Activated T-helper 1 cell treated with anti-CD3 and anti-CD28 coated beads, Interleukin-12 subunit alpha, Interleukin-12 subunit beta, Interleukin-2, Interleukin-4 antibody, amounts not matched to agents 30 ng/mL and 10 ng/mL and 1 ng/mL, durations not matched to agents 14 hours and 24 hours and 36 hours (primary cell): ENCODE measurements around the gene OSTC. TPM values are rescaled to one million over a fixed set of nuclear protein-coding genes. Genes with fewer than 3 reads are reported as not detected.

Experiments used
- DNase-seq: peaks from one replicate; pipeline ENCODE4 v3.0.0; 2021; ENCODE audit warnings: low spot score
- H3K27ac Mint-ChIP-seq: one replicate; pipeline ENCODE4 v1.8.0; 2021; ENCODE audit warnings: mild to moderate bottlenecking, mixed read lengths
- H3K27me3 Mint-ChIP-seq: one replicate; pipeline ENCODE4 v1.8.0; 2022; ENCODE audit warnings: mild to moderate bottlenecking, moderate library complexity, mixed read lengths; ENCODE audit not compliant: insufficient read depth
- H3K36me3 Mint-ChIP-seq: one replicate; pipeline ENCODE4 v1.8.0; 2021; ENCODE audit warnings: low read depth, mixed read lengths
- H3K4me1 Mint-ChIP-seq: one replicate; pipeline ENCODE4 v1.8.0; 2021; ENCODE audit warnings: low read depth, mixed read lengths
- H3K4me3 Mint-ChIP-seq: one replicate; pipeline ENCODE4 v1.8.0; 2021; ENCODE audit warnings: mild to moderate bottlenecking, moderate library complexity, mixed read lengths
- H3K9me3 Mint-ChIP-seq: one replicate; pipeline ENCODE4 v1.8.0; 2021; ENCODE audit warnings: mixed read lengths
- intact Hi-C: fragments of 100-400 bp; cut with micrococcal nuclease; formaldehyde crosslinking; loops from one replicate; pipeline ENCODE4 v1.15.1; 2024
- total RNA-seq: library from RNA; stranded (reverse); gene quantifications from 2 replicates; pipeline ENCODE4 v1.2.3, GENCODE V29; 2022

The OSTC gene
- total RNA-seq, 1 donor from 2014 or later: 96.1 TPM

GRCh38 chr4:108674356-108674977 is 24.1 kb downstream of the OSTC start:
- Mint-ChIP-seq H3K4me1 (peaks cover 6% of the 10 kb centered on the region), H3K9me3 (no peaks in the 10 kb centered on the region), H3K27me3 (no peaks in the 10 kb centered on the region), H3K36me3 (peaks cover 29% of the 10 kb centered on the region), H3K27ac (no peak overlapping the region), H3K4me3 (no peak overlapping the region)
- no peak for DNase-seq
- intact Hi-C loops: no loop called here

- Mint-ChIP-seq H3K27ac (no peak overlapping the region), H3K27me3 (no peaks in the 10 kb centered on the region), H3K36me3 (peaks cover 6% of the 10 kb centered on the region), H3K4me3 (no peak overlapping the region), H3K9me3 (no peaks in the 10 kb centered on the region), H3K4me1 (no peaks in the 10 kb centered on the region)
- intact Hi-C loops: loop anchor here (10.0 kb wide), 1 partner anchor 723 kb away; no protein-coding TSS in a partner anchor
- DNase-seq: no peak
Measured at GRCh38 chr4:108681321-108681809, 31.0 kb downstream of the OSTC start.

- H3K36me3 Mint-ChIP-seq: no peaks in the 10 kb centered on the region
- H3K4me3 Mint-ChIP-seq: no peak overlapping the region
- no peaks in the 10 kb centered on the region for H3K4me1 Mint-ChIP-seq
- H3K27ac Mint-ChIP-seq: no peak overlapping the region
- H3K9me3 Mint-ChIP-seq: no peaks in the 10 kb centered on the region
- no peak for DNase-seq
- intact Hi-C loops: loop anchor here (10.0 kb wide), 1 partner anchor 721 kb away; no protein-coding TSS in a partner anchor
- no peaks in the 10 kb centered on the region for H3K27me3 Mint-ChIP-seq
Measured at GRCh38 chr4:108683479-108683878, 33.1 kb downstream of the OSTC start.

GRCh38 chr4:108685036-108685686 is 34.8 kb downstream of the OSTC start:
- no peak overlapping the region for H3K27ac Mint-ChIP-seq
- H3K36me3 Mint-ChIP-seq: no peaks in the 10 kb centered on the region
- DNase-seq: no peak
- intact Hi-C loops: loop anchor here (10.0 kb wide), 1 partner anchor 720 kb away; no protein-coding TSS in a partner anchor
- no peaks in the 10 kb centered on the region for H3K9me3 Mint-ChIP-seq
- no peaks in the 10 kb centered on the region for H3K27me3 Mint-ChIP-seq
- H3K4me3 Mint-ChIP-seq: no peak overlapping the region
- H3K4me1 Mint-ChIP-seq: no peaks in the 10 kb centered on the region

GRCh38 chr4:108690738-108691137 is 40.3 kb downstream of the OSTC start:
- no peak overlapping the region for H3K4me3 Mint-ChIP-seq
- no peak overlapping the region for H3K27ac Mint-ChIP-seq
- intact Hi-C loops: no loop called here
- no peaks in the 10 kb centered on the region for H3K9me3 Mint-ChIP-seq
- H3K4me1 Mint-ChIP-seq: no peaks in the 10 kb centered on the region
- no peak for DNase-seq
- no peaks in the 10 kb centered on the region for H3K27me3 Mint-ChIP-seq
- no peaks in the 10 kb centered on the region for H3K36me3 Mint-ChIP-seq

GRCh38 chr4:108693211-108693610 is 42.8 kb downstream of the OSTC start:
- intact Hi-C loops: no loop called here
- H3K36me3 Mint-ChIP-seq: no peaks in the 10 kb centered on the region
- no peak overlapping the region for H3K27ac Mint-ChIP-seq
- no peak for DNase-seq
- H3K9me3 Mint-ChIP-seq: no peaks in the 10 kb centered on the region
- H3K27me3 Mint-ChIP-seq: no peaks in the 10 kb centered on the region
- no peak overlapping the region for H3K4me3 Mint-ChIP-seq
- no peaks in the 10 kb centered on the region for H3K4me1 Mint-ChIP-seq

GRCh38 chr4:108693819-108694218 is 43.4 kb downstream of the OSTC start:
- no peaks in the 10 kb centered on the region for H3K4me1 Mint-ChIP-seq
- no peak for DNase-seq
- H3K27ac Mint-ChIP-seq: no peak overlapping the region
- no peaks in the 10 kb centered on the region for H3K9me3 Mint-ChIP-seq
- intact Hi-C loops: no loop called here
- no peaks in the 10 kb centered on the region for H3K27me3 Mint-ChIP-seq
- no peak overlapping the region for H3K4me3 Mint-ChIP-seq
- no peaks in the 10 kb centered on the region for H3K36me3 Mint-ChIP-seq

- H3K27me3 Mint-ChIP-seq: no peaks in the 10 kb centered on the region
- DNase-seq: no peak
- no peaks in the 10 kb centered on the region for H3K4me1 Mint-ChIP-seq
- H3K4me3 Mint-ChIP-seq: no peak overlapping the region
- no peaks in the 10 kb centered on the region for H3K36me3 Mint-ChIP-seq
- intact Hi-C loops: no loop called here
- no peak overlapping the region for H3K27ac Mint-ChIP-seq
- H3K9me3 Mint-ChIP-seq: no peaks in the 10 kb centered on the region
Measured at GRCh38 chr4:108694423-108694822, 44.0 kb downstream of the OSTC start.

GRCh38 chr4:108695062-108695461 is 44.7 kb downstream of the OSTC start:
- H3K27ac Mint-ChIP-seq: no peak overlapping the region
- no peaks in the 10 kb centered on the region for H3K36me3 Mint-ChIP-seq
- intact Hi-C loops: no loop called here

GRCh38 chr4:108696160-108696559 is 45.8 kb downstream of the OSTC start:
- H3K9me3 Mint-ChIP-seq: no peaks in the 10 kb centered on the region
- intact Hi-C loops: no loop called here
- no peak overlapping the region for H3K27ac Mint-ChIP-seq
- no peak overlapping the region for H3K4me3 Mint-ChIP-seq
- H3K4me1 Mint-ChIP-seq: no peaks in the 10 kb centered on the region
- H3K36me3 Mint-ChIP-seq: no peaks in the 10 kb centered on the region
- no peak for DNase-seq
- H3K27me3 Mint-ChIP-seq: no peaks in the 10 kb centered on the region

More at GRCh38 chr4:108695062-108695461, 44.7 kb downstream of the OSTC start:
- Mint-ChIP-seq H3K9me3 (no peaks in the 10 kb centered on the region), H3K27me3 (no peaks in the 10 kb centered on the region), H3K4me3 (no peak overlapping the region), H3K4me1 (no peaks in the 10 kb centered on the region)
- DNase-seq: no peak

GRCh38 chr4:108700081-108700757 is 49.8 kb downstream of the OSTC start:
- no peak overlapping the region for H3K27ac Mint-ChIP-seq
- H3K4me3 Mint-ChIP-seq: no peak overlapping the region
- intact Hi-C loops: no loop called here
- H3K9me3 Mint-ChIP-seq: no peaks in the 10 kb centered on the region
- H3K27me3 Mint-ChIP-seq: no peaks in the 10 kb centered on the region
- H3K36me3 Mint-ChIP-seq: no peaks in the 10 kb centered on the region
- DNase-seq: no peak
- peaks cover 12% of the 10 kb centered on the region for H3K4me1 Mint-ChIP-seq

GRCh38 chr4:108702960-108703359 is 52.6 kb downstream of the OSTC start:
- Mint-ChIP-seq H3K9me3 (no peaks in the 10 kb centered on the region), H3K27ac (no peak overlapping the region), H3K36me3 (no peaks in the 10 kb centered on the region), H3K4me3 (no peak overlapping the region), H3K4me1 (peaks cover 12% of the 10 kb centered on the region), H3K27me3 (peaks cover 4% of the 10 kb centered on the region)
- DNase-seq: no peak
- intact Hi-C loops: no loop called here

GRCh38 chr4:108703370-108703769 is 53.0 kb downstream of the OSTC start:
- no peaks in the 10 kb centered on the region for H3K36me3 Mint-ChIP-seq
- no peak overlapping the region for H3K4me3 Mint-ChIP-seq
- H3K4me1 Mint-ChIP-seq: peaks cover 12% of the 10 kb centered on the region
- peaks cover 4% of the 10 kb centered on the region for H3K27me3 Mint-ChIP-seq
- no peak for DNase-seq
- no peak overlapping the region for H3K27ac Mint-ChIP-seq
- no peaks in the 10 kb centered on the region for H3K9me3 Mint-ChIP-seq
- intact Hi-C loops: no loop called here
